Measurements from ENCODE around the gene OR10D3. TPM values are rescaled to one million over a fixed set of nuclear protein-coding genes. Genes with fewer than 3 reads are reported as not detected.

OR10D3 gene
- total RNA-seq, 1 experiment from 2014 or later = 0.15 TPM

DNA sequence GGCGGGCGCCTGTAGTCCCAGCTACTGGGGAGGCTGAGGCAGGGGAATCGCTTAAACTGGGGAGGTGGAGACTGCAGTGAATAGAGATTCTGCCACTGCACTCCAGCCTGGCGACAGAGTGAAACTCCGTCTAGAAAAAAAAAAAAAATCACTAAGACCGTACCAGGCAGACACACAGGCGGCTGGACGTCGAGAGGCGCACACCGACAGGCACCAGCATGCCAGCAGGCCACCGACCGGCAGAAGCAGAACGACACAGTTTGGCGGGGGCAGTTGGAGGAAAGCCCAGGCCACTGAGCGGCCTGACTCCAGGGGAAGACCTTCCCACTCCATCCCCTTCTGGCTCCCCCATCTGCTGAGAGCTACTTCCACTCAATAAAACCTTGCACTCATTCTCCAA is 17.5 kb downstream of the OR10D3 start:
- ATAC-seq = no peak
- no peak overlapping the region for H3K27ac ChIP-seq (ENCODE audit: low read length)
- H3K4me1 ChIP-seq (ENCODE audit: insufficient read depth, low read length) = no peaks in the 10 kb centered on the region
- no peak overlapping the region for H3K9ac ChIP-seq (ENCODE audit: low read length)
- H3K27me3 ChIP-seq (ENCODE audit: low read length) = peaks cover 25% of the 10 kb centered on the region; the same call in 1 of the 2 replicates
- H3K9me2 ChIP-seq (replicated peaks; ENCODE audit: low read length) = no peaks in the 10 kb centered on the region
- no peaks in the 10 kb centered on the region for H3F3A ChIP-seq (ENCODE audit: low read length, unreplicated experiment)
- DNase-seq = no peak
- H3K79me2 ChIP-seq (ENCODE audit: low read length) = no peaks in the 10 kb centered on the region
- POLR2A ChIA-PET (ENCODE audit: unreplicated experiment) = no interaction called here
- BruUV-seq (replicated peaks) = no TSS peak
- no peak overlapping the region for H2AFZ ChIP-seq (ENCODE audit: low read length)
- TF ChIP-seq EZH2 (IDR thresholded peaks at IDR 0.05; ENCODE audit: low read length, unreplicated experiment) (no peak), EZH2phosphoT487 (IDR thresholded peaks at IDR 0.05; ENCODE audit: borderline replicate concordance, low read length) (no peak)
- TF ChIP-seq, protein P1, sequence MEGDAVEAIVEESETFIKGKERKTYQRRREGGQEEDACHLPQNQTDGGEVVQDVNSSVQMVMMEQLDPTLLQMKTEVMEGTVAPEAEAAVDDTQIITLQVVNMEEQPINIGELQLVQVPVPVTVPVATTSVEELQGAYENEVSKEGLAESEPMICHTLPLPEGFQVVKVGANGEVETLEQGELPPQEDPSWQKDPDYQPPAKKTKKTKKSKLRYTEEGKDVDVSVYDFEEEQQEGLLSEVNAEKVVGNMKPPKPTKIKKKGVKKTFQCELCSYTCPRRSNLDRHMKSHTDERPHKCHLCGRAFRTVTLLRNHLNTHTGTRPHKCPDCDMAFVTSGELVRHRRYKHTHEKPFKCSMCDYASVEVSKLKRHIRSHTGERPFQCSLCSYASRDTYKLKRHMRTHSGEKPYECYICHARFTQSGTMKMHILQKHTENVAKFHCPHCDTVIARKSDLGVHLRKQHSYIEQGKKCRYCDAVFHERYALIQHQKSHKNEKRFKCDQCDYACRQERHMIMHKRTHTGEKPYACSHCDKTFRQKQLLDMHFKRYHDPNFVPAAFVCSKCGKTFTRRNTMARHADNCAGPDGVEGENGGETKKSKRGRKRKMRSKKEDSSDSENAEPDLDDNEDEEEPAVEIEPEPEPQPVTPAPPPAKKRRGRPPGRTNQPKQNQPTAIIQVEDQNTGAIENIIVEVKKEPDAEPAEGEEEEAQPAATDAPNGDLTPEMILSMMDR (conservative IDR thresholded peaks at IDR 0.05; ENCODE audit: low read depth, low read length) = no peak
- intact Hi-C loops (cut with micrococcal nuclease) = no loop called here
- CTCF ChIA-PET = no interaction called here
- no peak overlapping the region for H3K4me3 ChIP-seq (ENCODE audit: low read length)
- H3K9me3 ChIP-seq (ENCODE audit: low read length) = no peaks in the 10 kb centered on the region
- no peak overlapping the region for H3K4me2 ChIP-seq (ENCODE audit: low read length)
- no peaks in the 10 kb centered on the region for H3K36me3 ChIP-seq (ENCODE audit: low read depth, low read length)
- H4K20me1 ChIP-seq (ENCODE audit: low read length) = no peaks in the 10 kb centered on the region

DNA sequence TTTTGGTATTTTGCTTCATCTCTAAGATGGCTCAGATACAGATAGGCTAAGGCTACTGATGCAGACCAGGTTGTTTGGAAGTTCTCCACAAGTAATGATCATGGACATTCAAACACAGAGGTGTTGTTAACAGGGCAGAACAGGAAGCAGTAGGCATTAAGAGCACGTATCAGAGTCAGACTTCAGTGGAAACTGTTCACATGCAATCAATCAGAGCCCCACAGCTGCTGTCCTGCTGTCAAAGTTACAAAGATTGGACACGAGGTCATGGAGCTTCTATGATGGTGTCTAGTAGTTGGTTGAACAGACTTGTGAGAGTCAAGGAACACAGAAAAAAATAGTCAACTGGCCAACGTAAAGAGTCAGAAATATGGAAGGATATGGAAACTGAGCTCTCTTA is 19.8 kb downstream of the OR10D3 start:
- Histone ChIP-seq H3K27me3 (ENCODE audit: low read length) (peaks cover 35% of the 10 kb centered on the region; the same call in 1 of the 2 replicates), H3K79me2 (ENCODE audit: low read length) (no peaks in the 10 kb centered on the region), H3F3A (ENCODE audit: low read length, unreplicated experiment) (no peaks in the 10 kb centered on the region), H2AFZ (ENCODE audit: low read length) (no peak overlapping the region), H3K4me1 (ENCODE audit: insufficient read depth, low read length) (no peaks in the 10 kb centered on the region), H3K4me2 (ENCODE audit: low read length) (no peak overlapping the region), H3K4me3 (ENCODE audit: low read length) (no peak overlapping the region), H3K9ac (ENCODE audit: low read length) (no peak overlapping the region), H4K20me1 (ENCODE audit: low read length) (no peaks in the 10 kb centered on the region), H3K27ac (ENCODE audit: low read length) (no peak overlapping the region), H3K9me3 (ENCODE audit: low read length) (no peaks in the 10 kb centered on the region), H3K36me3 (ENCODE audit: low read depth, low read length) (no peaks in the 10 kb centered on the region), H3K9me2 (replicated peaks; ENCODE audit: low read length) (no peaks in the 10 kb centered on the region)
- CTCF ChIA-PET = no interaction called here
- intact Hi-C loops (cut with micrococcal nuclease) = no loop called here
- ATAC-seq = no peak
- no peak for DNase-seq
- BruUV-seq (replicated peaks) = no TSS peak
- POLR2A ChIA-PET (ENCODE audit: unreplicated experiment) = no interaction called here
- TF ChIP-seq EZH2phosphoT487 (IDR thresholded peaks at IDR 0.05; ENCODE audit: borderline replicate concordance, low read length) (no peak), EZH2 (IDR thresholded peaks at IDR 0.05; ENCODE audit: low read length, unreplicated experiment) (no peak)
- TF ChIP-seq, protein P1 (conservative IDR thresholded peaks at IDR 0.05; ENCODE audit: low read depth, low read length) = no peak

DNA sequence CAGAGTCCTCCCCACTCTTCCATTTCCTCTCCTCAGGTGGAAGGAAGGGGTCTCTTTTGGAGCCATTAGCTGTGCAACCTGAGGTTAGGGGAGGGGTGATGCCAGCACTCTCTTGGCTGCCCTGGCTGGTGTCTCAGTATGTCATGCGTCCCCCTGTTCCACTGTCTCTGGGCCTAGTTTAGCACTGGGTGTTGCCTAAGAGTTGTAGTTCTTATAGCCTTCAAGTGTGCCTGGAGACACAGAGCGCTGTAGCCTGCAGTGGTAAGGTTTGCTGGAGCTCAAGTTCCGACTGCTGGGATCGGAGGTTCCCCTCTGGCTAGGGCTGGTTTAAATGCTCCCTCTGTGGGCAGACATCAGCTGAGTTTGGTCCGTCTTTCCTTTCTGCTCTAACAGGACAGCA is 20.9 kb downstream of the OR10D3 start:
- POLR2A ChIA-PET (ENCODE audit: unreplicated experiment) = no interaction called here

More for the DNA sequence above, 20.9 kb downstream of the OR10D3 start:
- intact Hi-C loops (cut with micrococcal nuclease) = no loop called here
- CTCF ChIA-PET = no interaction called here
- no peak for ATAC-seq
- Histone ChIP-seq H3K4me1 (ENCODE audit: insufficient read depth, low read length) (no peaks in the 10 kb centered on the region), H3K27ac (ENCODE audit: low read length) (no peak overlapping the region), H3K27me3 (ENCODE audit: low read length) (peaks cover 35% of the 10 kb centered on the region; the same call in 1 of the 2 replicates), H3K9ac (ENCODE audit: low read length) (no peak overlapping the region), H3K9me2 (replicated peaks; ENCODE audit: low read length) (no peaks in the 10 kb centered on the region), H3F3A (ENCODE audit: low read length, unreplicated experiment) (no peaks in the 10 kb centered on the region), H3K4me2 (ENCODE audit: low read length) (no peak overlapping the region), H3K36me3 (ENCODE audit: low read depth, low read length) (no peaks in the 10 kb centered on the region), H4K20me1 (ENCODE audit: low read length) (no peaks in the 10 kb centered on the region), H3K9me3 (ENCODE audit: low read length) (no peaks in the 10 kb centered on the region), H3K4me3 (ENCODE audit: low read length) (no peak overlapping the region), H2AFZ (ENCODE audit: low read length) (no peak overlapping the region), H3K79me2 (ENCODE audit: low read length) (no peaks in the 10 kb centered on the region)
- no peak for DNase-seq
- TF ChIP-seq EZH2phosphoT487 (IDR thresholded peaks at IDR 0.05; ENCODE audit: borderline replicate concordance, low read length) (no peak), EZH2 (IDR thresholded peaks at IDR 0.05; ENCODE audit: low read length, unreplicated experiment) (no peak)
- TF ChIP-seq, protein P1 (conservative IDR thresholded peaks at IDR 0.05; ENCODE audit: low read depth, low read length) = no peak
- no TSS peak for BruUV-seq (replicated peaks)
